Measurements from ENCODE around the gene NXNL2. TPM values are rescaled to one million over a fixed set of nuclear protein-coding genes. Genes with fewer than 3 reads are reported as not detected.

Gene NXNL2
- total and polyA plus RNA-seq, 2 experiments from 2014 or later = 3.4 to 5.1 TPM

- Histone ChIP-seq H3K9me2 (ENCODE audit: insufficient read depth) (no peaks in the 10 kb centered on the region), H3K4me2 (no peak overlapping the region), H3F3A (replicated peaks; ENCODE audit: low read depth) (no peaks in the 10 kb centered on the region), H3K79me2 (replicated peaks; ENCODE audit: insufficient read depth) (no peaks in the 10 kb centered on the region), H3K36me3 (ENCODE audit: insufficient read depth) (no peaks in the 10 kb centered on the region), H3K4me3 (no peak overlapping the region), H3K27ac (ENCODE audit: low read depth) (no peak overlapping the region), H2AFZ (0 out of 2 replicates have a peak overlapping the region, but pooled peaks have one; percentile 52), H4K20me1 (replicated peaks; ENCODE audit: insufficient read depth) (no peaks in the 10 kb centered on the region), H3K27me3 (ENCODE audit: insufficient read depth) (no peaks in the 10 kb centered on the region), H3K4me1 (ENCODE audit: insufficient read depth) (no peaks in the 10 kb centered on the region)
- Mint-ChIP-seq H3K27ac (no peak overlapping the region), H3K27me3 (ENCODE audit: insufficient read depth, low read depth, poor library complexity) (peaks cover 3% of the 10 kb centered on the region), H3K9me3 (no peaks in the 10 kb centered on the region), H3K36me3 (ENCODE audit: low read depth) (no peaks in the 10 kb centered on the region), H3K4me1 (no peaks in the 10 kb centered on the region), H3K4me3 (no peak overlapping the region)
- no peak for ATAC-seq
- DNase-seq (ENCODE audit: low spot score) = no peak
- TF ChIP-seq STAT1 (IDR thresholded peaks at IDR 0.05; ENCODE audit: unreplicated experiment) = no peak
- TF ChIP-seq ETS1 (IDR thresholded peaks at IDR 0.05) = no peak
- TF ChIP-seq EZH2 (IDR thresholded peaks at IDR 0.05; ENCODE audit: low read depth, unreplicated experiment) = no peak
- TF ChIP-seq REST (IDR thresholded peaks at IDR 0.05; ENCODE audit: unreplicated experiment) = no peak
- no peak for TF ChIP-seq NANOG (IDR thresholded peaks at IDR 0.05; ENCODE audit: borderline replicate concordance)
- TF ChIP-seq ZNF331 (CRISPR knock-in tag; IDR thresholded peaks at IDR 0.05; ENCODE audit: low read depth) = no peak
- TF ChIP-seq CREB1 (CRISPR knock-in tag; IDR thresholded peaks at IDR 0.05; ENCODE audit: low read depth) = no peak
- TF ChIP-seq CTCF (conservative IDR thresholded peaks at IDR 0.05; ENCODE audit: low read depth in 2 of 2) = no peak
- no peak for TF ChIP-seq ZNF462 (CRISPR knock-in tag; IDR thresholded peaks at IDR 0.05)
- TF ChIP-seq EZH2phosphoT487 (IDR thresholded peaks at IDR 0.05; ENCODE audit: unreplicated experiment) = no peak
- no peak for TF ChIP-seq JUNB (IDR thresholded peaks at IDR 0.05; ENCODE audit: unreplicated experiment)
- no peak for TF ChIP-seq POLR2AphosphoS5 (IDR thresholded peaks at IDR 0.05; ENCODE audit: low read depth)
- TF ChIP-seq ZNF114 (CRISPR knock-in tag; IDR thresholded peaks at IDR 0.05) = no peak
Observed at GRCh38 chr9:88567870-88568269, 32.9 kb downstream of the NXNL2 start.
